ENCODE measurements around the gene SKIDA1. TPM values are rescaled to one million over a fixed set of nuclear protein-coding genes. Genes with fewer than 3 reads are reported as not detected.
"Not testable (repeated sequence)": the region's sequence is repeated elsewhere in the genome, so short reads cannot be mapped to it uniquely, and the experiment has no call there.

Gene SKIDA1
- total RNA-seq (2014; rRNA removed; shearing (Covaris generic)), result 1.4 and 1.8 TPM in 2 replicates

GRCh38 chr10:21525367-21526187 lies at the start of gene SKIDA1:
TSS of gene SKIDA1 (minus strand) at chr10:21525682. CDS start at chr10:21517822, 7,860 bp downstream.
- no peaks in the 10 kb centered on the region for H3K27me3 ChIP-seq
- peaks cover 16% of the 10 kb centered on the region for H3K4me1 ChIP-seq
- peak within 1 kb of the TSS; percentile 70 for H3K4me3 ChIP-seq
- peak within 1 kb of the TSS; percentile 99 for H3K27ac ChIP-seq
- peak; percentile 88 to 89 for DNase-seq
- no peaks in the 10 kb centered on the region for H3K36me3 ChIP-seq
- no peaks in the 10 kb centered on the region for H3K9me3 ChIP-seq (replicated peaks)

GRCh38 chr10:21574514-21574913 lies 49.0 kb upstream of the SKIDA1 start:
- not testable (repeated sequence) for DNase-seq; H3K9me3 ChIP-seq (replicated peaks); H3K36me3 ChIP-seq; H3K27ac ChIP-seq; H3K27me3 ChIP-seq; H3K4me3 ChIP-seq; H3K4me1 ChIP-seq

- H3K9me3 ChIP-seq (replicated peaks), result no peaks in the 10 kb centered on the region
- no peak overlapping the region for H3K27ac ChIP-seq
- H3K27me3 ChIP-seq, result no peaks in the 10 kb centered on the region
- 0 out of 2 replicates have a peak, but pooled peaks cover 4% of the 10 kb centered on the region for H3K36me3 ChIP-seq
- peak; percentile 43 to 54 for DNase-seq
- H3K4me3 ChIP-seq, result no peak overlapping the region
- H3K4me1 ChIP-seq, result peaks cover 5% of the 10 kb centered on the region; the same call in 1 of the 2 replicates
Measured at GRCh38 chr10:21572578-21572977, 47.1 kb upstream of the SKIDA1 start.

GRCh38 chr10:21570761-21571521 lies 45.5 kb upstream of the SKIDA1 start:
- H3K9me3 ChIP-seq (replicated peaks), result no peaks in the 10 kb centered on the region
- no peak overlapping the region for H3K4me3 ChIP-seq
- H3K27ac ChIP-seq, result no peak overlapping the region
- H3K4me1 ChIP-seq, result peaks cover 5% of the 10 kb centered on the region; the same call in 1 of the 2 replicates
- no peak for DNase-seq
- H3K36me3 ChIP-seq, result 0 out of 2 replicates have a peak, but pooled peaks cover 4% of the 10 kb centered on the region
- H3K27me3 ChIP-seq, result no peaks in the 10 kb centered on the region

GRCh38 chr10:21558984-21559383 lies 33.5 kb upstream of the SKIDA1 start:
- DNase-seq; H3K27ac ChIP-seq; H3K4me1 ChIP-seq; H3K27me3 ChIP-seq; H3K4me3 ChIP-seq; H3K9me3 ChIP-seq (replicated peaks): not testable (repeated sequence)
- peaks cover 46% of the 10 kb centered on the region for H3K36me3 ChIP-seq

- no peak overlapping the region for H3K27ac ChIP-seq
- no peak for DNase-seq
- no peaks in the 10 kb centered on the region for H3K27me3 ChIP-seq
- H3K36me3 ChIP-seq, result peaks cover 59% of the 10 kb centered on the region
- no peaks in the 10 kb centered on the region for H3K9me3 ChIP-seq (replicated peaks)
- H3K4me3 ChIP-seq, result no peak overlapping the region
- H3K4me1 ChIP-seq, result no peaks in the 10 kb centered on the region
Measured at GRCh38 chr10:21556527-21556926, 31.0 kb upstream of the SKIDA1 start.

GRCh38 chr10:21552638-21553037 lies 27.2 kb upstream of the SKIDA1 start:
- no peak for DNase-seq
- H3K36me3 ChIP-seq, result peaks cover 45% of the 10 kb centered on the region

GRCh38 chr10:21547246-21547645 lies 21.8 kb upstream of the SKIDA1 start:
- no peak for DNase-seq
- Histone ChIP-seq H3K4me1 (no peaks in the 10 kb centered on the region), H3K36me3 (peaks cover 45% of the 10 kb centered on the region), H3K27me3 (no peaks in the 10 kb centered on the region), H3K4me3 (no peak overlapping the region), H3K9me3 (replicated peaks) (no peaks in the 10 kb centered on the region), H3K27ac (no peak overlapping the region)

More at GRCh38 chr10:21552638-21553037, 27.2 kb upstream of the SKIDA1 start:
- H3K4me1 ChIP-seq, result no peaks in the 10 kb centered on the region
- H3K4me3 ChIP-seq, result no peak overlapping the region
- no peaks in the 10 kb centered on the region for H3K27me3 ChIP-seq
- H3K9me3 ChIP-seq (replicated peaks), result no peaks in the 10 kb centered on the region
- H3K27ac ChIP-seq, result no peak overlapping the region

GRCh38 chr10:21540701-21541100 lies 15.2 kb upstream of the SKIDA1 start:
- not testable (repeated sequence) for H3K27me3 ChIP-seq; DNase-seq; H3K9me3 ChIP-seq (replicated peaks); H3K27ac ChIP-seq; H3K4me3 ChIP-seq; H3K4me1 ChIP-seq
- peaks cover 64% of the 10 kb centered on the region for H3K36me3 ChIP-seq

- Histone ChIP-seq H3K4me1 (peaks cover 10% of the 10 kb centered on the region), H3K36me3 (peaks cover 33% of the 10 kb centered on the region), H3K9me3 (replicated peaks) (no peaks in the 10 kb centered on the region), H3K27me3 (no peaks in the 10 kb centered on the region), H3K4me3 (no peak overlapping the region), H3K27ac (no peak overlapping the region)
- DNase-seq, result no peak
Measured at GRCh38 chr10:21536874-21537273, 11.4 kb upstream of the SKIDA1 start.

GRCh38 chr10:21535976-21536375 lies 10.5 kb upstream of the SKIDA1 start:
- DNase-seq; H3K4me3 ChIP-seq; H3K27ac ChIP-seq; H3K27me3 ChIP-seq; H3K9me3 ChIP-seq (replicated peaks): not testable (repeated sequence)
- peaks cover 27% of the 10 kb centered on the region for H3K36me3 ChIP-seq
- peaks cover 16% of the 10 kb centered on the region for H3K4me1 ChIP-seq

GRCh38 chr10:21535494-21535965 lies 10.0 kb upstream of the SKIDA1 start:
- Histone ChIP-seq H3K36me3 (peaks cover 23% of the 10 kb centered on the region), H3K27ac (no peak overlapping the region), H3K4me3 (peak overlapping the region; percentile 64), H3K9me3 (replicated peaks) (no peaks in the 10 kb centered on the region), H3K4me1 (peaks cover 16% of the 10 kb centered on the region), H3K27me3 (no peaks in the 10 kb centered on the region)
- DNase-seq, result no peak

GRCh38 chr10:21534604-21535493 lies 9.4 kb upstream of the SKIDA1 start:
- H3K27me3 ChIP-seq, result no peaks in the 10 kb centered on the region
- peak overlapping the region; percentile 64 for H3K4me3 ChIP-seq
- peak; percentile 46 to 54 for DNase-seq
- peaks cover 16% of the 10 kb centered on the region for H3K36me3 ChIP-seq
- H3K27ac ChIP-seq, result no peak overlapping the region
- H3K9me3 ChIP-seq (replicated peaks), result no peaks in the 10 kb centered on the region
- H3K4me1 ChIP-seq, result peaks cover 16% of the 10 kb centered on the region

- H3K4me3 ChIP-seq, result peak overlapping the region; percentile 64
- peaks cover 21% of the 10 kb centered on the region for H3K4me1 ChIP-seq
- peaks cover 13% of the 10 kb centered on the region for H3K36me3 ChIP-seq
- DNase-seq, result no peak
- no peaks in the 10 kb centered on the region for H3K9me3 ChIP-seq (replicated peaks)
- H3K27ac ChIP-seq, result no peak overlapping the region
- no peaks in the 10 kb centered on the region for H3K27me3 ChIP-seq
Measured at GRCh38 chr10:21534280-21534586, 8.8 kb upstream of the SKIDA1 start.
